Measurements from ENCODE around the gene DDB1. TPM values are rescaled to one million over a fixed set of nuclear protein-coding genes. Genes with fewer than 3 reads are reported as not detected.

DDB1 gene
- total RNA-seq, 1 donor from 2014 or later: 188 TPM

GRCh38 chr11:61266602-61267001 lies 66.3 kb downstream of the DDB1 start:
- Mint-ChIP-seq H3K36me3 (ENCODE audit: low read depth) (peaks cover 11% of the 10 kb centered on the region), H3K4me1 (ENCODE audit: low read depth) (peaks cover 3% of the 10 kb centered on the region), H3K27ac (ENCODE audit: unreplicated experiment) (no peak overlapping the region), H3K4me3 (ENCODE audit: unreplicated experiment) (no peak overlapping the region), H3K27me3 (ENCODE audit: low read depth) (no peaks in the 10 kb centered on the region), H3K9me3 (ENCODE audit: low read depth) (no peaks in the 10 kb centered on the region)
- TF ChIP-seq CTCF (IDR thresholded peaks at IDR 0.05): no peak
- DNase-seq (ENCODE audit: low spot score): no peak

- TF ChIP-seq CTCF (IDR thresholded peaks at IDR 0.05): no peak
- no peak for DNase-seq (ENCODE audit: low spot score)
- no peak overlapping the region for H3K4me3 Mint-ChIP-seq (ENCODE audit: unreplicated experiment)
- H3K27ac Mint-ChIP-seq (ENCODE audit: unreplicated experiment): no peak overlapping the region
- H3K4me1 Mint-ChIP-seq (ENCODE audit: low read depth): peaks cover 5% of the 10 kb centered on the region
- no peaks in the 10 kb centered on the region for H3K27me3 Mint-ChIP-seq (ENCODE audit: low read depth)
- no peaks in the 10 kb centered on the region for H3K9me3 Mint-ChIP-seq (ENCODE audit: low read depth)
- H3K36me3 Mint-ChIP-seq (ENCODE audit: low read depth): peaks cover 11% of the 10 kb centered on the region
These were observed 67.5 kb downstream of the DDB1 start for GRCh38 chr11:61265357-61265756.

- H3K4me1 Mint-ChIP-seq (ENCODE audit: low read depth): peaks cover 5% of the 10 kb centered on the region
- H3K4me3 Mint-ChIP-seq (ENCODE audit: unreplicated experiment): no peak overlapping the region
- H3K27me3 Mint-ChIP-seq (ENCODE audit: low read depth): no peaks in the 10 kb centered on the region
- H3K27ac Mint-ChIP-seq (ENCODE audit: unreplicated experiment): no peak overlapping the region
- peaks cover 11% of the 10 kb centered on the region for H3K36me3 Mint-ChIP-seq (ENCODE audit: low read depth)
- TF ChIP-seq CTCF (IDR thresholded peaks at IDR 0.05): no peak
- H3K9me3 Mint-ChIP-seq (ENCODE audit: low read depth): no peaks in the 10 kb centered on the region
- no peak for DNase-seq (ENCODE audit: low spot score)
These were observed 68.1 kb downstream of the DDB1 start for GRCh38 chr11:61264795-61265194.

- peaks cover 11% of the 10 kb centered on the region for H3K36me3 Mint-ChIP-seq (ENCODE audit: low read depth)
- no peak for TF ChIP-seq CTCF (IDR thresholded peaks at IDR 0.05)
- no peaks in the 10 kb centered on the region for H3K27me3 Mint-ChIP-seq (ENCODE audit: low read depth)
- no peak overlapping the region for H3K27ac Mint-ChIP-seq (ENCODE audit: unreplicated experiment)
- peaks cover 5% of the 10 kb centered on the region for H3K4me1 Mint-ChIP-seq (ENCODE audit: low read depth)
- no peaks in the 10 kb centered on the region for H3K9me3 Mint-ChIP-seq (ENCODE audit: low read depth)
- no peak for DNase-seq (ENCODE audit: low spot score)
- no peak overlapping the region for H3K4me3 Mint-ChIP-seq (ENCODE audit: unreplicated experiment)
These were observed 68.5 kb downstream of the DDB1 start for GRCh38 chr11:61264371-61264770.

GRCh38 chr11:61259363-61259762 lies 73.5 kb downstream of the DDB1 start:
- Mint-ChIP-seq H3K9me3 (ENCODE audit: low read depth) (no peaks in the 10 kb centered on the region), H3K4me3 (ENCODE audit: unreplicated experiment) (no peak overlapping the region), H3K4me1 (ENCODE audit: low read depth) (peaks cover 2% of the 10 kb centered on the region), H3K27ac (ENCODE audit: unreplicated experiment) (no peak overlapping the region), H3K36me3 (ENCODE audit: low read depth) (peaks cover 10% of the 10 kb centered on the region), H3K27me3 (ENCODE audit: low read depth) (no peaks in the 10 kb centered on the region)
- DNase-seq (ENCODE audit: low spot score): no peak
- no peak for TF ChIP-seq CTCF (IDR thresholded peaks at IDR 0.05)
